GM20431 (cell line): ENCODE data around the gene WDR90.

Experiments
- in situ Hi-C: fragments of 300-500 bp; cut with MseI, MboI; formaldehyde crosslinking; loops from one replicate; pipeline ENCODE4 v1.15.0; 2020; ENCODE audit warnings: low sequenced_read_pairs; ENCODE audit not compliant: unreplicated experiment

The WDR90 gene

DNA sequence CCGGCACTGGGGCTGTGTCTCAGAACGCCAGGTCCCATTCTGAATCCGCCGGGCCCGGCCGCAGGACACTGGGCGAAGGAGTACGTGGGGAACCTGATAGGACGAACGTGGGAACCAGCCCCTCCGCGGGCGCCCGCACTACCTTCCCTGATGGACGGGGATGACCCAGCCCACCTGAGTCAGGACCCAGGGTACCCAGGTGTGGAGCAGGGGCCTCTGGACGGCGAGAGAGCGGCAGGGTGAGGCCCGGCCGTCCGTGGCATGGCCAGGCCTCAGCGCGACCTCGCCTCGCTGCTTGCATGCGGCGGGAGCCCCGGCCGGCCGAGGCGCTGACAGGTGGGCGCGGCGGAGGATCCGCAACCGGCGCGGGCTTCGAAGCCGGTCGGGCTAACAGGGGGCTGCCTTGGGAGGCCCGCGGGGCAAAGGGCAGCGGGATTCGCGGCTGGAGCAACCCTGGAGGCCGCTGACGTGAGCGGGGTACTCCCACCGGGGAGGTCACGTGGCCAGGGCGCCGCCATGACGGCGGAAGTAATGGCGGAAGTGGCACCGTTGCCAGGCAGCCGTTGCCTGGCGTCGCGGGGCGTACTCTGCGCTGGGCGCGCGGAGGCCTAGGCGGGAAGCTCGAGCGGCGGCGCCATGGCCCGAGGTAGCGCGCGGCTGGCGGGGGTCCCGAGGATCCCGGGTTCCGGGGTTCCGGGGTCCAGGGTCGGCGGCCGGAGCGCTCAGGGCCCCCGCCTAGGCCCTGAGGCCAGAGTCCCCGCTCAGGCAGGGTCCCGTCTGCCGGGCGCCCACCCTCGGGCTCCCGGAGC, at the start of gene WDR90:
Gene WDR90 (plus strand): TSS at position 585 of the 809 bp plus-strand sequence. CDS start 52 bp downstream, at position 637.
- in situ Hi-C loops, result no loop called here

DNA sequence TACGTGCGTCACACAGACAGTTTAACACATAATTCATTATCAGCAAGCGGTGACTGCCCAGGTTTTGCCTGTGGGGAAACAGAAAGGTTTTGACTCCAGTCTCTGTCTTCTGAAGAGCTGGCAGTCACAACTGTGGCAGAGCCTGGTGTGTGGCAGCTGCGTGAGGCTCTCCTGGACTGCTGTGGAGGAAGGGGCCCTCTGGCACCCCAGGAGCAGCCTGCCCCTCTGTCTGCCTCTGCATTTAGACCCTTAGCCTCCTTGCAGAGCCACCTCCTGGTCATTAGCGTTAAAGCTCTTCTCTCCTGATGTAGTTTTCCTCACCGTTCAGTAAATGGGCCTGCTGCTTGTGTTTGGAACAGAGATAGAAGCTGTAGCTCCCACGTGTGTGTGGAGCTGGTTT, 48.4 kb upstream of the WDR90 start:
- in situ Hi-C loops, result no loop called here

DNA sequence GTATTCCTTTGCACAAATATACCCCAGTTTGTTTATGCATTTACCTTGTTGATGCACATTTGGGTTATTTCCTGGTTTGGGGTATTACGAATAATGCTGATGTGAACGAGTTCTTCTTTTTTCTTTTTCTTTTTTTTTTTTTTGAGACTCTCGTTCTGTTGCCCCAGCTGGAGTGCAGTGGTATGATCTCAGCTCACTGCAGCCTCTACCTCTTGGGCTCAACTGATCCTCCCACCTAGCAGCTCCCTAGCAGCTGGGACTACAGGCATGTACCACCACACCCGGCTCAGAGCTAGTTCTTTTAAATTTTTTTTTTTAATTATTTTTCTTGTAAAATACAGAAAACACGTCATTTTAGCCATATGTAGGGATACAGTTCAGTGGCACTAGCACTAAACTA, 45.2 kb upstream of the WDR90 start:
- in situ Hi-C loops, result no loop called here

- in situ Hi-C loops, result no loop called here
Observed at GRCh38 chr16:606656-607307, 42.4 kb upstream of the WDR90 start.

GRCh38 chr16:608019-608418, 41.1 kb upstream of the WDR90 start:
- in situ Hi-C loops, result no loop called here

GRCh38 chr16:609316-609715, 39.8 kb upstream of the WDR90 start:
- in situ Hi-C loops, result no loop called here

- in situ Hi-C loops, result no loop called here
Observed at GRCh38 chr16:609984-610383, 39.2 kb upstream of the WDR90 start.

- in situ Hi-C loops, result no loop called here
Observed at GRCh38 chr16:610513-611381, 38.4 kb upstream of the WDR90 start.

GRCh38 chr16:615122-615521, 34.0 kb upstream of the WDR90 start:
- in situ Hi-C loops, result no loop called here

DNA sequence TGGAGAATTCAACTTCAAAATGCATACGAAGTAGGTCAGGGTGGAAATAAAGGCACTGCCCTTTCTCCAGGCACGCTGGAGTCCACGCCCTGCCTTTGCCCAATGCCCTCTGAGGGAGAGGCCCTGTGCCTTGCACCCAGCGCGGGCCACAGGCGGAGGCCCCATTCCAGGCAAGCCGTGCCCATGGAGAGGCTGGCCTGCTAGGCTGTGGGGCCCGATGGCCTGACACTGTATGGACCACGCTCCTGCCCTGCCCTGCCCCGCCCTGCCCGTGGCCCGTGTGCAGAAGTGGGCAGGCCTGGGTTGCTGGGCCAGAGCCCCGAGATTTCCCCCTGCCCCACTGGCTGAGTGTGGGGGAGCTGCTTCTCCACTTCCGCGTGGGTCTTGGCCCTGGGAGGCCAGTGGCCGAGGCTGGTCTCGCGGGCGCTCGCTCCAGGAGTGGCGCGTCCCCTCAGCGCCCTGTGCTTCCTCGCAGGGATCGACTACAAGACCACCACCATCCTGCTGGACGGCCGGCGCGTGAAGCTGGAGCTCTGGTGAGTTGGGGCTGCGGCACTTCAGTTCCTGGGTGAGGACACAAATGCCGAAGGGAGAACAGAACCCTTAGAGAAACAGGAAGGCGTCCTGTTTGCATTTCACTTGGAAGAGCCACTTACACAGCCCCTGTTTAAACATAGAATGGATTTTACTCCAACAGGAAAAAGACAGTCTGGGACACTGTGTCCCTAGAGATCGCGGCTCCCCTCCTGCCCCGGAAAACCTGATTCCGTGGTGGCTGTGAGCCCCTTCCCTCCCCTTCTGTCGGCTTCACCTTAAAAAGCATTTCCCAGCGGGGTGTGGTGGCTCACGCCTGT, 32.2 kb upstream of the WDR90 start:
- in situ Hi-C loops, result no loop called here

DNA sequence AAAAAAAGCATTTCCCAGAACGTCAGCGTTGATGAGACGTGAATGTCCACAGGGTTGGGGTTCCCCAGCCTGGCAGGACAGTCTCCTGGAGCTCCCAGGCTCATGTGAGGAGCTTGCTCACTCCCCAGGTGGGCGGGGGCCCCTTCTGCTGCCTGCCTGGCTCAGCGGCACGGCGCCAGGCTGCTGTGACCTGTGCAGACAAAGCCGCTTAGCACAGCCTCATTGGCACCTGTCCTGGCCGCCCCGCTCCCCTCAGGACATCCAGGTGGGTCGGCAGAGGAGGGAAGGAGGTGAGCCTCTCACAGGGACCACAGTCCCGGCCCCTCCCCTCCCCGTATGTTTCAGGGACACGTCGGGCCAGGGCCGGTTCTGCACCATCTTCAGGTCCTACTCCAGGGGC, 31.3 kb upstream of the WDR90 start:
- in situ Hi-C loops, result no loop called here

DNA sequence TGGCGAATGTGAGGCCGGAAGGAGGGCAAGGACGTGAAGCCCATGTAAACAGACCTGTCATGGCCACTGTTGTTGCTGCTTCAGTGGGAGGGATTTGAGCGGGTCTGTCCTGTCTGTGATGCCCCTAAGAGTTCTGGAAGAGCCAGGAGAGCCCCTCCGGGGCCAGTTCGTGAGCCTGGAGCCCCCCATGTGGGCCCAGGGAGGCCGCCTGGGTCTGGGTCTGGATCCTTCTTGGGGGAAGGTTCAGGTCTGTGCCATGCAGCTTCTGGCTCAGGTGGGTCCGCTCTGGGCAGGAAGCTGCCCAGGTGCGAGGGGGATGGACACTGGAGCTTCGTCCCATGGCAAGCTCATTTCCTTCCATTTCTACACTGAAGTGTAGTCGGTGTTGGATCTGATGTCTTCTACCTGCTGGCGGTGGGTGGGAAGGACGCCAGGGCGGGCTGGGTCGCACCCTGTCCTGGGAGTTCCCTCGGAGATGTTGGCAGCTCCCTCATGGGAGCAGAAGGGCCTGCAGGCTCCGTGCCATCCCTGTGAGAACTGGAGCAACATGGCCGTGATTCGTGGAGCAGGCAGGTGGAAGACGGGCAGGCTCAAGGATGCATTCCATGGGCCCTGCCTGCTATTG, 29.6 kb upstream of the WDR90 start:
- in situ Hi-C loops, result no loop called here

GRCh38 chr16:620700-621525, 28.3 kb upstream of the WDR90 start:
- in situ Hi-C loops, result no loop called here

GRCh38 chr16:621526-622105, 27.5 kb upstream of the WDR90 start:
- in situ Hi-C loops, result no loop called here

GRCh38 chr16:622920-623280, 26.3 kb upstream of the WDR90 start:
- in situ Hi-C loops, result no loop called here

DNA sequence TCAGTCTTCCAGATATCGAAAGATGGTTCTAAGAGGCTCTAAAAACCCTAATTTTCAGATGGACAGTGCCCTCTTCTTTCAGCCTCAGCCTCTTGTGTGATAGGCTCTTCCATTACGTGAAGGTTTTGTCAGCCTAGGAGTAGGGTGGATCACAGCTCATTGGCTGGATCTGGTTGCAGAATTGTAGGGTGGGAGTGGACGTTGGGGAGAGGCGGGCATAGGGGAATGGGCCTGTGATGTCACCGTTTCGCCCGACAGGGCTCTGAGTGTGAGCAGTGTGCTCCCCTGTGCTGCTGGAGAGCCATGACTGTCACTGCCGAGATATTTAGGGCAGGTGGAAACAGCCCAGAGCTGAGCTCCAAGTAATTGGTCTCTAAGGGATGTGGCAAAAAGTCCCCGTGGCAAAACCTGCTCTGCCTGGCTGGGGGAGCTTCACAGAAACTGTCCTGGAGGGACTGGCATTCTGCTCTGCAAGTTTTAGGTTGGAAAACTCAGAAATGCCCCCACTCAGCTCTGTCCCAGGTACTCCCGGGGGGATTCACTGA, 24.6 kb upstream of the WDR90 start:
- in situ Hi-C loops, result no loop called here

DNA sequence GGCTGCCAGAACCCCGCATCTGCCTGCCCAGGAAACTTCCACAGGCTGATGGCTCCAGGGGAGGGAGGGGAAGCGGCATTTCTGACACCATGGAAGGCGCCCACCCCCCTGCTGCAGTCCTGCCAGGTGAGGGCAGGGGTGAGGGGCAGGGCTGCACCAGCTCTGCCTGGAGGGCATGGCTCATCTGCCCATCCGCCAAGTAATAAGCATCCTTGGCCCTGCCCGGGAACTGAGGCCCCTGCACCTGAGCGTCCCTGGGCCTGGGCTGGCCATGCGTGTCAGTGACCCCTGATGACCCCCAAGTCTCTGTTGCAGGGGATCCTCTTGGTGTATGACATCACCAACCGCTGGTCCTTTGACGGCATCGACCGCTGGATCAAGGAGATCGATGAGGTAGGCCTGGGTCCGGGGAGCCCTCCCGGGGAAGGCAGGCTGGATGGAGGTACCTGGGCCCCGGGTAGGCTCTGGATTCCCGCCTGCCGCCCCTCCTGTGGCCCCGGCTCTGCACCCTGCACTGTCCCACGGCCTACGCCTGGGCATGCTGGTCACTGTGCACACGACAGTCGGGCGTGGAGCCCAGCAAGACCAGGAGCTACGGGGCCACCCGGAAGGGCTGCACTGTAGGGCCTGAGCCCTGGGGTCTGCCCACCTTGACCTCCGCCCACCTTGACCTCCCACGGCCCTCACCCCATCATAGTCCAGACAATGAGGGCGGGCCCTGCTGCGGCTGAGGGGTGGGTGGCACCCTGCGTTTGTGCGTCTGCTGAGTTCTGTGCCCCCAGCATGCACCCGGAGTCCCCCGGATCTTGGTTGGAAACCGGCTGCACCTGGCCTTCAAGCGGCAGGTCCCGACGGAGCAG, 23.8 kb upstream of the WDR90 start:
- in situ Hi-C loops, result no loop called here
